ENCODE data around the gene GRIN1.

The GRIN1 gene

DNA sequence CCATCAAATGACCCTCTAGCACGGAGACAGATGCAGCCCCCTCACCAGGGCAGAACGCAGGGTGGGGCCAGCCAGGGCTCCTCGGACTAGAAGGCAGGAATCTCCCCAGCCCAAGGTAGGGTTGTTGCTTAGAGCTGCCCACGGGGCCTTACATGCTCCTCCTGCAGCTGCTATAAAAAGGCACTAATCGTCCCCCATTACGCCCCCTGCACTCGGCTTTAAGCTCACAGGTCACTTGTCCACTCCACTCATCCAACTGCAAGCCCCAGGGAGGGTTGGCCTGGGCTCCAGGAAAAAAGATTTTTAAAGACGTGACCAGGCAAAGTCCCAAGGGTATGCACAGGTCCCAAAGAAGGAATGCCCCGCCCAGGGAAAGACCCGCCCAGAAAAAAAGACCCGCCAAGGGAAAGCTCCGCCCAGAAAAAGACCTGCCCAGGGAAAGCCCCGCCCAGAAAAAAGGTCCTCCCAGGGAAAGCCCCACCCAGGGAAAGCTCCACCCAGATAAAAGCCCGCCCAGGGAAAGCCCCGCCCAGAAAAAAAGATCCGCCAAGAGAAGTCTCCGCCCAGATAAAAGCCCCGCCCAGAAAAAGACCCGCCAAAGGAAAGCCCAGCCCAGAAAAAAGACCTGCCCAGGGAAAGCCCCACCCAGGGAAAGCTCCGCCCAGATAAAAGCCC is 11.1 kb downstream of the GRIN1 start:
- 82 to 84% methylated on average over 20 of the region's 20 CpGs for WGBS, 2 experiments
- Histone ChIP-seq H3K4me3 (ENCODE audit: insufficient read depth, low read depth, low read length) (no peak overlapping the region), H3K27me3 (ENCODE audit: control insufficient read depth, insufficient read depth, low read length, poor library complexity, severe bottlenecking) (peaks cover 28% of the 10 kb centered on the region), H3K27ac (ENCODE audit: insufficient read depth, low read depth, low read length, poor library complexity, severe bottlenecking) (no peak overlapping the region), H3K36me3 (ENCODE audit: control insufficient read depth, insufficient read depth, low read length) (no peaks in the 10 kb centered on the region), H3K9me3 (ENCODE audit: control insufficient read depth, low read length) (no peaks in the 10 kb centered on the region), H3K4me1 (ENCODE audit: control insufficient read depth, insufficient read depth, low read length) (no peaks in the 10 kb centered on the region)

GRCh38 chr9:137150617-137151457 is 11.9 kb downstream of the GRIN1 start:
- Histone ChIP-seq H3K9me3 (ENCODE audit: control insufficient read depth, low read length) (no peaks in the 10 kb centered on the region), H3K4me1 (ENCODE audit: control insufficient read depth, insufficient read depth, low read length) (no peaks in the 10 kb centered on the region), H3K4me3 (ENCODE audit: insufficient read depth, low read depth, low read length) (no peak overlapping the region), H3K27me3 (ENCODE audit: control insufficient read depth, insufficient read depth, low read length, poor library complexity, severe bottlenecking) (peaks cover 32% of the 10 kb centered on the region), H3K27ac (ENCODE audit: insufficient read depth, low read depth, low read length, poor library complexity, severe bottlenecking) (no peak overlapping the region), H3K36me3 (ENCODE audit: control insufficient read depth, insufficient read depth, low read length) (no peaks in the 10 kb centered on the region)
- WGBS, 2 experiments: 69 to 70% methylated on average over 34 of the region's 34 CpGs

GRCh38 chr9:137152844-137153405 is 14.0 kb downstream of the GRIN1 start:
- Histone ChIP-seq H3K27ac (ENCODE audit: insufficient read depth, low read depth, low read length, poor library complexity, severe bottlenecking) (no peak overlapping the region), H3K4me1 (ENCODE audit: control insufficient read depth, insufficient read depth, low read length) (no peaks in the 10 kb centered on the region), H3K9me3 (ENCODE audit: control insufficient read depth, low read length) (no peaks in the 10 kb centered on the region), H3K4me3 (ENCODE audit: insufficient read depth, low read depth, low read length) (no peak overlapping the region), H3K27me3 (ENCODE audit: control insufficient read depth, insufficient read depth, low read length, poor library complexity, severe bottlenecking) (peaks cover 42% of the 10 kb centered on the region), H3K36me3 (ENCODE audit: control insufficient read depth, insufficient read depth, low read length) (no peaks in the 10 kb centered on the region)
- 89 to 91% methylated on average over 7 of the region's 7 CpGs for WGBS, 2 experiments

- H3K27ac ChIP-seq (ENCODE audit: insufficient read depth, low read depth, low read length, poor library complexity, severe bottlenecking): no peak overlapping the region
- peaks cover 72% of the 10 kb centered on the region for H3K27me3 ChIP-seq (ENCODE audit: control insufficient read depth, insufficient read depth, low read length, poor library complexity, severe bottlenecking)
- H3K4me3 ChIP-seq (ENCODE audit: insufficient read depth, low read depth, low read length): no peak overlapping the region
- 50 to 57% methylated on average over 65 of the region's 65 CpGs for WGBS, 2 experiments
- H3K36me3 ChIP-seq (ENCODE audit: control insufficient read depth, insufficient read depth, low read length): no peaks in the 10 kb centered on the region
- no peaks in the 10 kb centered on the region for H3K4me1 ChIP-seq (ENCODE audit: control insufficient read depth, insufficient read depth, low read length)
- no peaks in the 10 kb centered on the region for H3K9me3 ChIP-seq (ENCODE audit: control insufficient read depth, low read length)
These were observed 17.8 kb downstream of the GRIN1 start for GRCh38 chr9:137156567-137157375.

DNA sequence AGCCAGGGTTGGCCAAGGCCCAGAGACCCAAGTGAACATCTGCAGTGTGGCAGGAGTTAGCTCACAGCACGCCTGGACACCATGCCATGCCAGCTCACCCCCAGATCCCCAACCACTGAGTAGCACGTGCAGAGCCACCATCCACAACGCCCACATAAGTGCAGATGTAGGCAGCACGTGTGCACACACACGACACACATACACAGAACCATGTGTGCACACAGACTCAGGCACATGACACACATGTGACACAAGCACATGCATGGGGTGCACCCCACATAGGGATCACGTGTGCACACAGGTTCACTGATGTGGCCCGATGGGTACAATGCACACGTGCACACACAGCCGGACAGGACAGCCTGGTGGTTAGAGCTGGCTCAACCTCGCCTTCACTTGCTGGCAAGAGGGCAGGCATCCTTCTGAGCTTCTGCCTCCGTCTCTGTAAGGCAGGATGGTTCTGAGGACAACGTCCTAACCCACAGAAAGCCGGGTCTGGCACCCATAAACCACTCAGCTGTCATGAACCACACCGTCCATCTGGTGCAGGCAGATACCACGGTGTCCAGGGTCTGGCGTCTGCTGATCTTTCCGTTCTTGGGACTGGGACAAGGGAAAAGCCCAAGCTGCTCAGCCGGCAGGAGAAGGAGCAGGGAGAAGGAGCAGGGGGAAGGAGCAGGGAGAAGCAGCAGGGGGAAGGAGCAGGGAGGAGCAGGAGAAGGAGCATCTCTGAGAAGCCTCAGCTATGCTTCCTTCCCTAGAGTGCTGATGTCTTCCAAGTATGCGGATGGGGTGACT is 18.9 kb downstream of the GRIN1 start:
- Histone ChIP-seq H3K4me3 (ENCODE audit: insufficient read depth, low read depth, low read length) (no peak overlapping the region), H3K4me1 (ENCODE audit: control insufficient read depth, insufficient read depth, low read length) (no peaks in the 10 kb centered on the region), H3K9me3 (ENCODE audit: control insufficient read depth, low read length) (no peaks in the 10 kb centered on the region), H3K27me3 (ENCODE audit: control insufficient read depth, insufficient read depth, low read length, poor library complexity, severe bottlenecking) (peaks cover 83% of the 10 kb centered on the region), H3K36me3 (ENCODE audit: control insufficient read depth, insufficient read depth, low read length) (no peaks in the 10 kb centered on the region), H3K27ac (ENCODE audit: insufficient read depth, low read depth, low read length, poor library complexity, severe bottlenecking) (no peak overlapping the region)
- 73 to 74% methylated on average over 19 of the region's 19 CpGs for WGBS, 2 experiments

DNA sequence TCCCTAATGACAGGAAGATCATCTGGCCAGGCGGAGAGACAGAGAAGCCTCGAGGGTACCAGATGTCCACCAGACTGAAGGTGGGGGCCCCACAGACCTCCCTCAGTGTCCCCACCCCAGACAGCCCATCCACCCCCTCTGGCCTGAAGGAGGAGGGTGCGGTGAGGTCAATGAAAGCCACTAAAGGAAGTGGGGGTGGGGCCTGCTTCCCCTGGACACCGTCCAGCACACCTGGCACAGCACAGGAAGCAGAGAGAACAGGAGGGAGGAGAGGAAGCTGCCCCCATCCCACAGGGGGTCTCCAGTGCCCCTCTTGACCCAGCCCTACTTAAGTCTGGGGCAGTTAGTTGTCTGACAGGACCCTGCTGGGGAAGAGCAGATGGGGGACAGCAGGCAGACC is 19.7 kb downstream of the GRIN1 start:
- Histone ChIP-seq H3K4me1 (ENCODE audit: control insufficient read depth, insufficient read depth, low read length) (no peaks in the 10 kb centered on the region), H3K36me3 (ENCODE audit: control insufficient read depth, insufficient read depth, low read length) (no peaks in the 10 kb centered on the region), H3K27ac (ENCODE audit: insufficient read depth, low read depth, low read length, poor library complexity, severe bottlenecking) (no peak overlapping the region), H3K4me3 (ENCODE audit: insufficient read depth, low read depth, low read length) (no peak overlapping the region), H3K27me3 (ENCODE audit: control insufficient read depth, insufficient read depth, low read length, poor library complexity, severe bottlenecking) (peaks cover 91% of the 10 kb centered on the region), H3K9me3 (ENCODE audit: control insufficient read depth, low read length) (no peaks in the 10 kb centered on the region)
- 54 to 55% methylated on average over 4 of the region's 4 CpGs for WGBS, 2 experiments

GRCh38 chr9:137159105-137160053 is 20.4 kb downstream of the GRIN1 start:
- no peaks in the 10 kb centered on the region for H3K36me3 ChIP-seq (ENCODE audit: control insufficient read depth, insufficient read depth, low read length)
- no peak overlapping the region for H3K4me3 ChIP-seq (ENCODE audit: insufficient read depth, low read depth, low read length)
- peaks cover 99% of the 10 kb centered on the region for H3K27me3 ChIP-seq (ENCODE audit: control insufficient read depth, insufficient read depth, low read length, poor library complexity, severe bottlenecking)
- no peaks in the 10 kb centered on the region for H3K9me3 ChIP-seq (ENCODE audit: control insufficient read depth, low read length)
- H3K27ac ChIP-seq (ENCODE audit: insufficient read depth, low read depth, low read length, poor library complexity, severe bottlenecking): no peak overlapping the region
- 50 to 52% methylated on average over 14 of the region's 14 CpGs for WGBS, 2 experiments
- no peaks in the 10 kb centered on the region for H3K4me1 ChIP-seq (ENCODE audit: control insufficient read depth, insufficient read depth, low read length)

DNA sequence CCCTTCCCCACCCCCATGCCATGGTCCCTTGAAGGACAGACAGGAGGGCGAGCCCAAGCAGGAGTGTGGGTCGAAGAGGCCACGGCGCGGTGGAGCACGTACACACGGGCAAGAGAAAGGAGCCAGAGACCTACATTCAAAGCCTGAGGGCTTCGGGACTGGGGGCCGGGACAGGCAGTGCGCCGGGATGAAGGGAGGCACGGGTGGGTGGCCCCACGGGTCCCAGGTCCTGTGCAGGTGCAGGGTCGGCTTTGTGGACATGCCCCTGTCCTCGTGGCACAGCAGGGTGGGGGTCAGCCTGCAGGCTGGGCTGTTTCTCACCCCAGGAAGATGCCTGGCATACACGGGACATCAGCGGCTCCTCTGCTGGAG is 21.1 kb downstream of the GRIN1 start:
- no peaks in the 10 kb centered on the region for H3K36me3 ChIP-seq (ENCODE audit: control insufficient read depth, insufficient read depth, low read length)
- WGBS, 2 experiments: 70 to 73% methylated on average over 17 of the region's 17 CpGs
- no peak overlapping the region for H3K4me3 ChIP-seq (ENCODE audit: insufficient read depth, low read depth, low read length)
- H3K9me3 ChIP-seq (ENCODE audit: control insufficient read depth, low read length): no peaks in the 10 kb centered on the region
- H3K4me1 ChIP-seq (ENCODE audit: control insufficient read depth, insufficient read depth, low read length): no peaks in the 10 kb centered on the region
- peaks cover 100% of the 10 kb centered on the region for H3K27me3 ChIP-seq (ENCODE audit: control insufficient read depth, insufficient read depth, low read length, poor library complexity, severe bottlenecking)
- no peak overlapping the region for H3K27ac ChIP-seq (ENCODE audit: insufficient read depth, low read depth, low read length, poor library complexity, severe bottlenecking)
